ENCODE measurements around the gene CHST15.

Gene CHST15

GRCh38 chr10:124086097-124086710 is 7.2 kb downstream of the CHST15 start:
- Histone ChIP-seq H3K27me3 (ENCODE audit: insufficient read depth, poor library complexity, severe bottlenecking) (peaks cover 50% of the 10 kb centered on the region), H3K27ac (replicated peaks) (no peak overlapping the region)
- TF ChIP-seq SPI1 (IDR thresholded peaks at IDR 0.05; ENCODE audit: borderline replicate concordance, low read depth) (no peak), POLR2AphosphoS5 (IDR thresholded peaks at IDR 0.05; ENCODE audit: low read depth) (no peak), GABPA (IDR thresholded peaks at IDR 0.05; ENCODE audit: low read depth) (no peak), CTCF (IDR thresholded peaks at IDR 0.05; ENCODE audit: insufficient read depth, low read length) (no peak)

GRCh38 chr10:124085680-124086079 is 7.7 kb downstream of the CHST15 start:
- no peak for DNase-seq (ENCODE audit: low read depth in 1 of 2, low spot score in 1 of 2)
- peaks cover 45% of the 10 kb centered on the region for H3K27me3 ChIP-seq (ENCODE audit: insufficient read depth, poor library complexity, severe bottlenecking)
- TF ChIP-seq SPI1 (IDR thresholded peaks at IDR 0.05; ENCODE audit: borderline replicate concordance, low read depth), result no peak
- no peak for TF ChIP-seq GABPA (IDR thresholded peaks at IDR 0.05; ENCODE audit: low read depth)
- no peak for TF ChIP-seq CTCF (IDR thresholded peaks at IDR 0.05; ENCODE audit: insufficient read depth, low read length)
- no peak for TF ChIP-seq POLR2AphosphoS5 (IDR thresholded peaks at IDR 0.05; ENCODE audit: low read depth)
- TF ChIP-seq REST (IDR thresholded peaks at IDR 0.05; ENCODE audit: insufficient replicate concordance, low read depth), result no peak
- H3K4me3 ChIP-seq (replicated peaks; ENCODE audit: insufficient read depth, low read length), result no peak overlapping the region
- no peak overlapping the region for H3K27ac ChIP-seq (replicated peaks)

More at GRCh38 chr10:124086097-124086710, 7.2 kb downstream of the CHST15 start:
- DNase-seq (ENCODE audit: low read depth in 1 of 2, low spot score in 1 of 2), result no peak
- H3K4me3 ChIP-seq (replicated peaks; ENCODE audit: insufficient read depth, low read length), result no peak overlapping the region

GRCh38 chr10:124084708-124085107 is 8.7 kb downstream of the CHST15 start:
- H3K4me3 ChIP-seq (replicated peaks; ENCODE audit: insufficient read depth, low read length), result no peak overlapping the region
- H3K27ac ChIP-seq (replicated peaks), result no peak overlapping the region
- DNase-seq (ENCODE audit: low read depth in 1 of 2, low spot score in 1 of 2), result no peak
- peaks cover 37% of the 10 kb centered on the region for H3K27me3 ChIP-seq (ENCODE audit: insufficient read depth, poor library complexity, severe bottlenecking)
- TF ChIP-seq POLR2AphosphoS5 (IDR thresholded peaks at IDR 0.05; ENCODE audit: low read depth), result no peak
- TF ChIP-seq CTCF (IDR thresholded peaks at IDR 0.05; ENCODE audit: insufficient read depth, low read length), result no peak
- no peak for TF ChIP-seq REST (IDR thresholded peaks at IDR 0.05; ENCODE audit: insufficient replicate concordance, low read depth)
- no peak for TF ChIP-seq SPI1 (IDR thresholded peaks at IDR 0.05; ENCODE audit: borderline replicate concordance, low read depth)
- no peak for TF ChIP-seq GABPA (IDR thresholded peaks at IDR 0.05; ENCODE audit: low read depth)
